ENCODE measurements around the gene APCS. TPM values are rescaled to one million over a fixed set of nuclear protein-coding genes. Genes with fewer than 3 reads are reported as not detected.

The APCS gene
- total RNA-seq, 1 donor from 2014 or later, result not detected

GRCh38 chr1:159602501-159602999, 14.9 kb downstream of the APCS start:
- intact Hi-C loops (cut with micrococcal nuclease), result no loop called here

GRCh38 chr1:159612211-159612885, 24.7 kb downstream of the APCS start:
- H3K27ac ChIP-seq (replicated peaks), result no peak overlapping the region
- H3K9me3 ChIP-seq (replicated peaks), result peaks cover 13% of the 10 kb centered on the region
- TF ChIP-seq CTCF (IDR thresholded peaks at IDR 0.05; ENCODE audit: borderline replicate concordance), result no peak
- peaks cover 3% of the 10 kb centered on the region for H3K27me3 ChIP-seq (ENCODE audit: low read depth)
- no peaks in the 10 kb centered on the region for H3K36me3 ChIP-seq
- no peak for DNase-seq
- intact Hi-C loops (cut with micrococcal nuclease), result no loop called here
- H3K4me1 ChIP-seq, result no peaks in the 10 kb centered on the region
- no peak overlapping the region for H3K4me3 ChIP-seq

More at GRCh38 chr1:159602501-159602999, 14.9 kb downstream of the APCS start:
- no peak overlapping the region for H3K4me3 ChIP-seq
- H3K27me3 ChIP-seq (ENCODE audit: low read depth), result no peaks in the 10 kb centered on the region
- no peak overlapping the region for H3K27ac ChIP-seq (replicated peaks)
- TF ChIP-seq CTCF (IDR thresholded peaks at IDR 0.05; ENCODE audit: borderline replicate concordance), result no peak
- no peaks in the 10 kb centered on the region for H3K36me3 ChIP-seq
- H3K9me3 ChIP-seq (replicated peaks), result peaks cover 8% of the 10 kb centered on the region
- no peak for DNase-seq
- H3K4me1 ChIP-seq, result no peaks in the 10 kb centered on the region

- no peaks in the 10 kb centered on the region for H3K36me3 ChIP-seq
- no peak for DNase-seq
- H3K27ac ChIP-seq (replicated peaks), result no peak overlapping the region
- H3K4me1 ChIP-seq, result no peaks in the 10 kb centered on the region
- H3K9me3 ChIP-seq (replicated peaks), result no peaks in the 10 kb centered on the region
- H3K4me3 ChIP-seq, result no peak overlapping the region
- H3K27me3 ChIP-seq (ENCODE audit: low read depth), result no peaks in the 10 kb centered on the region
- no peak for TF ChIP-seq CTCF (IDR thresholded peaks at IDR 0.05; ENCODE audit: borderline replicate concordance)
- intact Hi-C loops (cut with micrococcal nuclease), result no loop called here
Measured at GRCh38 chr1:159632922-159633321, 45.3 kb downstream of the APCS start.

Other genes with a start within 250 kb of the APCS start
- gene OR10J4, start 155.6 kb upstream of the APCS start, total RNA-seq, result not detected
- gene OR10J1, start 148.1 kb upstream of the APCS start, total RNA-seq, result not detected
- not detected for gene OR10J5, start 51.8 kb upstream of the APCS start, total RNA-seq
- gene CRP, start 126.8 kb downstream of the APCS start, total RNA-seq, result not detected
- gene DUSP23, start 193.1 kb downstream of the APCS start, total RNA-seq, result 15.0 TPM
- 0.33 TPM for gene FCRL6, start 214.5 kb downstream of the APCS start, total RNA-seq
- gene SLAMF8, start 239.0 kb downstream of the APCS start, total RNA-seq, result 1.7 TPM

Data from left ventricle myocardium inferior (tissue), 1 donor.